Measurements from ENCODE around the gene RNGTT.
A peak's percentile ranks its signal among the peaks of the same experiment; 100 is the strongest.

The RNGTT gene

DNA sequence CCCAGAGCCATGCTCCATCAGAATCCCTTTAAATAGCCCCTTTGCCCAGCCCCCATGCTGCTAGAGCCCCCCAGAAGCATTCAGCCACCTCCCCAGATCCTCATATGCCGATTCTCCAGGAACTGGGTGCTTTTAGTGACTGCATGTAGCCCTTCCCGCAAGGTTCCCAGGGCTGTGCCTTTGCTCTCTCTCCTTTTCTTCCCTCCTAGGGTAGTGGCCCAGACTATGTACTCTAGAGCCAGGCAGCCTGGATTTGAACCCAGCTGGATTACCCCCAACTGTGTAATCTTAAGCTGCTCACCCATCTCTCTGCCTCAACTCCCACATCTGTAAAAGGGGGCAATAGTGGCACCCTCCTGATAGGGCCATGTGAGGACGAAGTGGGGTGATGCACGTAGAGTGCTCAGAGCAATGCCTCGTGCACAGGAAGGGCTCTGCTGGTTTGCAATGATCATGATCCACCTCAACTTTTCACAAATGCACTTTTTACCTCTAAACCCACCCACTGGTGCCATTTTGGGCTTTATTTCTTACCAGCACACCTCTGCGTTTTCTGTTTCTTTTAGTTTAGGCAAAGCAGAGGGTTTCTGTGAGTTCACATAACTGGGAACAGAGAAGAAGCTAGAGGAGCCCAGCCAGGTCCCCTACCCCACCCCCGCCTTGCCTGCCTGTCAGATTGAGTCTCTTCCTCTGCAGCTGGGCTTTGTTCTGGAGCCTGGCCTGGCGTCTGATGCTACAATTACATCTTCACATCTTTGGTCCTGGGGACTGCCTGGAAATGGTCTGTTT is 396.5 kb downstream of the RNGTT start:
- DNase-seq (ENCODE audit: low spot score), result peak; percentile 46
- TF ChIP-seq, protein P1, sequence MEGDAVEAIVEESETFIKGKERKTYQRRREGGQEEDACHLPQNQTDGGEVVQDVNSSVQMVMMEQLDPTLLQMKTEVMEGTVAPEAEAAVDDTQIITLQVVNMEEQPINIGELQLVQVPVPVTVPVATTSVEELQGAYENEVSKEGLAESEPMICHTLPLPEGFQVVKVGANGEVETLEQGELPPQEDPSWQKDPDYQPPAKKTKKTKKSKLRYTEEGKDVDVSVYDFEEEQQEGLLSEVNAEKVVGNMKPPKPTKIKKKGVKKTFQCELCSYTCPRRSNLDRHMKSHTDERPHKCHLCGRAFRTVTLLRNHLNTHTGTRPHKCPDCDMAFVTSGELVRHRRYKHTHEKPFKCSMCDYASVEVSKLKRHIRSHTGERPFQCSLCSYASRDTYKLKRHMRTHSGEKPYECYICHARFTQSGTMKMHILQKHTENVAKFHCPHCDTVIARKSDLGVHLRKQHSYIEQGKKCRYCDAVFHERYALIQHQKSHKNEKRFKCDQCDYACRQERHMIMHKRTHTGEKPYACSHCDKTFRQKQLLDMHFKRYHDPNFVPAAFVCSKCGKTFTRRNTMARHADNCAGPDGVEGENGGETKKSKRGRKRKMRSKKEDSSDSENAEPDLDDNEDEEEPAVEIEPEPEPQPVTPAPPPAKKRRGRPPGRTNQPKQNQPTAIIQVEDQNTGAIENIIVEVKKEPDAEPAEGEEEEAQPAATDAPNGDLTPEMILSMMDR (IDR thresholded peaks at IDR 0.05; ENCODE audit: extremely low read depth, missing control alignments), result no peak

DNA sequence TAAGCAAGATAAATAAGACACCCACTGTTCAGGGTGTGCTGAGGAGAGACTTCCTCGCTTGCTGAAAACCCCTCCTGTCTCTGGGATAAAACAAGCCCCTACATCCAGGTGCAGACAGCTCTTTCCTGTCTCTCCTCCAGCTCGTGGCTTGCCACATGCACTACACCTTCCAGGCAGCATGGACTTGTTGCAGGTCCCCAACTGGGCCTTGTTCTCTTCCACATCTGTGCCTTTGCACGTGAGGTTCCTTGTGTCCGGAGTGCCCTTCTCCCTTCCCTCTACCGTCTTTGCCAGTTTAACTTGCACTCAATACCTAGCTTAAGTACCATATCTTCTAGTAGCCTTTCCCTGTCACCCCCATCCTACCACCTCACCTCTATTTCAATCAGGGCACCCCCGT is 397.6 kb downstream of the RNGTT start:
- DNase-seq (ENCODE audit: low spot score), result no peak
- TF ChIP-seq, protein P1 (IDR thresholded peaks at IDR 0.05; ENCODE audit: extremely low read depth, missing control alignments), result no peak

DNA sequence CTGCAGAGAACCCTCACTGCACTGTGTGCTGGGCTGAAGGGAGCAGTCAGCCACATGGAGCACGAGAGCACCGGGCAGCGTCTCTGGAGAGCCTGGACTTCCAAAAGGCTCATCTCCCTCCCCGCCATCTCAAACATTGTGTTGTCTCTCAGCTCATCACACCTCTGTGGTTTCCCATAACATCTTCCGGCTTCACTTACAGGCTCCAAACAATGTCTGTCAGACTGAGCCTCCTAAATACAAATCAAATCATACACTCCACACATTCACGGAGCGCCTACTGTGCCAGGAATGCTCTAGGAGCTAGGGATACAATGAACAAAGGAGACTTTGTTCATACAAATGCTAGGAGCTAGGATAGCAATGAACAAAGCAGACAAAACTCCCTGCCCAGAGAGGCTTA is 398.0 kb downstream of the RNGTT start:
- DNase-seq (ENCODE audit: low spot score), result no peak
- TF ChIP-seq, protein P1 (IDR thresholded peaks at IDR 0.05; ENCODE audit: extremely low read depth, missing control alignments), result no peak

DNA sequence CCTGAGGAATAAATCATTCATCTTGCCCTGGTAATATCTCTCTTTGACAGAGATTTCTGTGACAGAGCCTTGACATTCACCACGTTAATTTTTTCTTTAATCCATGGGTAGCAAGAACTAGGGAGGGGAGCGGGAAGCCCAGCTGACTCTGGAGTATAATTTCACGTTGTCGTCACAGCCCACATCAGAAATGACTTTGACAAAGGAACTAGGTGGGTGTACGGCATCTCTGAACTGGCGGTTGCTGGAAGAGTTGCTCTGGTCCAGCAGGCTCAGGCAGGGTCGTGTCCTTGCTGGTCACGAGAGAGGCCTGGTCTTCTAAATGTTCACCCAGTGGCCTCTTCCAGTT is 400.2 kb downstream of the RNGTT start:
- TF ChIP-seq, protein P1 (IDR thresholded peaks at IDR 0.05; ENCODE audit: extremely low read depth, missing control alignments), result no peak

DNA sequence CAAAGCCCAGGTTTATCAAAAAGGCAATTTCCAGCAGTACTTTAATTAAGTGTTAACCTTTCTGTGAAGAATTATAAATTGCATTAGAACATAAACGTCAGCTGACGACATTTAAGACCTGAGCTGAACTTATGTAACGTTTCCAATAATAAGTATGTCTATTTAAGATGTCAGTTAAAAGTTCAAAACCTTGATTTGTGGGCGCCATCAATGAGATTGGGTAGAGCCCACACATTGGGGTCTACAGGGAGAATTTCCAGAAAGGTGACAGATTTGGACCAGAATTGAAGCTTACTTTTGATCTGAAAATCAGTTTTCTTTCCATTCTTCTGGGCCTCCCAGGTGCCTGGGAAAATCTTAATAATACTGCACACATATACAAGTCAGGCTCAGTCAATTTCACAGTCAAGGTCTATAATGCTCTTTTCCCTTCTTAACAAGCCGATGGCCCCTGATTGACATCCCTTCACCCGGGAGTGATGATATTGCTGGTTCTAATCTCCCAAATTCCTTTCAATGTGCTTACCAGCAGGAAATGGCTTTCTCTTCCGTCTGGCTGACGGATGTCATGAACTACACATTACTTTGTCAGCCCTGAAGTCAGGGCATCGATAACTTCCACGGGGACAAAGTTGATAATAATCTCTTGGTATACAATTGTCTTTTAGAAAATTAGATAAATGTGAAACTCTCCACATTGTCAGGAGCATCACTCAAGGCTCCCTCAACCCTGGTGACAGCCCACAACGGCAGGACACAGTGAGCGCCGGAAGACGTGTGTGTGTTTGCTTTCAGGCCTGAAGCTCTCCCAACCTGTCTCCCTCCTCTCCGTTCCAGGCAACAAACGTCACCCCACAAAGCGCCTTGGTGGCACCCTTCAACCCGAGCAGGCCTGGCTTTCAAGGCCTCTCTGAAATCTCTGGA is 400.8 kb downstream of the RNGTT start:
- DNase-seq (ENCODE audit: low spot score), result no peak
- TF ChIP-seq, protein P1 (IDR thresholded peaks at IDR 0.05; ENCODE audit: extremely low read depth, missing control alignments), result no peak

More for the DNA sequence above, 400.2 kb downstream of the RNGTT start:
- DNase-seq (ENCODE audit: low spot score), result no peak

DNA sequence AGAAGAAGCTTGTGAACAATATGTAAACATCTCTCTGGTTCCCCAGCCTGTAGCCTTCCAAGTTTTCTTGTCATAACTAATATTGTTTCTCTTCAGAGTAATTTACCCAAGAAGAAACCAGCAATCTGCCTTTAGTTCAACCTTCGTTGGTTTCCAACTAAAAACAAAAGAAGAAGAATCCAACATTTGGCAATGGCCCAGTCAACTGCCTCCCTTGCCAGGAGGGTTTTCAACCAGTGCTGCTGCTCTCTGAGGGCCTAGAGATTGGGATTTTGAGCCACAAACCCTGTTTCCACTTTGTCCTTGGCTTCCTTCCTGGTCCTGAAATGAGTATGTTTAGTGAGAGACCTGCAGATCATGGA is 401.5 kb downstream of the RNGTT start:
- TF ChIP-seq, protein P1 (IDR thresholded peaks at IDR 0.05; ENCODE audit: extremely low read depth, missing control alignments), result no peak
- DNase-seq (ENCODE audit: low spot score), result no peak

Data from GM20000 (cell line).